SK-N-SH (cell line): ENCODE data around the gene SERPINA6. TPM values are rescaled to one million over a fixed set of nuclear protein-coding genes. Genes with fewer than 3 reads are reported as not detected.

Experiments used
- CTCF ChIA-PET: fragments of 300-600, 350-600 bp; formaldehyde crosslinking; extraction: SDS; loops from one replicate; lab custom pipeline; 2021; lab: Yijun Ruan, JAX
- POLR2A ChIA-PET: fragments of 350-600 bp; sonication (Branson Sonifier 250); formaldehyde crosslinking; extraction: SDS; loops from one replicate; lab custom pipeline; 2020; ENCODE audit warnings: antibody characterized with exemption, inconsistent platforms; lab: Yijun Ruan, JAX
- DNase-seq: peaks from one replicate; pipeline ENCODE4 v3.0.0; 2012
- H2AFZ ChIP-seq: fragments of 200-600 bp; sonication (generic); 2 replicates; pipeline ENCODE4 v1.8.1; 2016; ENCODE audit warnings: antibody characterized with exemption, mild to moderate bottlenecking, low read depth
- H3F3A ChIP-seq: fragments of 200-600 bp; sonication (generic); replicated peaks from 2 replicates; pipeline ENCODE3; 2016; ENCODE audit warnings: antibody characterized with exemption, mild to moderate bottlenecking; ENCODE audit not compliant: insufficient read depth
- H3K27ac ChIP-seq, 2 experiments: fragments of 200-500 bp in 1 of 2; fragments of 200-600 bp in 1 of 2; sonication (Bioruptor generic) in 1 of 2; sonication (generic), shearing (Covaris generic) in 1 of 2; 2 replicates each; pipeline versions ENCODE4 v1.5.1 to v1.6.1; 2014 to 2016; ENCODE audit warnings: low read depth in 2 of 2, inconsistent platforms in 1 of 2, low read length in 1 of 2, mild to moderate bottlenecking in 1 of 2, mixed read lengths in 1 of 2
- H3K27me3 ChIP-seq: fragments of 200-600 bp; sonication (generic), shearing (Covaris generic); 2 replicates; pipeline ENCODE4 v1.6.1; 2016; ENCODE audit warnings: mixed run types; ENCODE audit not compliant: insufficient read depth
- H3K36me3 ChIP-seq, 2 experiments: fragments of 200-500 bp in 1 of 2; fragments of 200-600 bp in 1 of 2; sonication (Bioruptor generic) in 1 of 2; sonication (generic) in 1 of 2; replicated peaks in 1 of 2; 2 replicates each; pipeline versions ENCODE3 to v1.5.1; 2014 to 2016; ENCODE audit warnings: low read length in 1 of 2, mild to moderate bottlenecking in 1 of 2; ENCODE audit not compliant: insufficient read depth in 2 of 2, control insufficient read depth in 1 of 2
- H3K4me1 ChIP-seq, 2 experiments: fragments of 200-500 bp in 1 of 2; fragments of 200-600 bp in 1 of 2; sonication (Bioruptor generic) in 1 of 2; sonication (generic), shearing (Covaris generic) in 1 of 2; 2 replicates each; pipeline versions ENCODE4 v1.5.1 to v1.6.1; 2014 to 2016; ENCODE audit warnings: low read depth in 1 of 2, low read length in 1 of 2, mixed run types in 1 of 2; ENCODE audit not compliant: insufficient read depth in 2 of 2, control insufficient read depth in 1 of 2
- H3K4me2 ChIP-seq: fragments of 200-600 bp; sonication (generic), shearing (Covaris generic); 2 replicates; pipeline ENCODE4 v1.6.1; 2017; ENCODE audit warnings: mixed run types
- H3K4me3 ChIP-seq, 2 experiments: fragments of 200-500 bp in 1 of 2; fragments of 200-600 bp in 1 of 2; sonication (Bioruptor generic) in 1 of 2; sonication (generic), shearing (Covaris generic) in 1 of 2; 2 replicates each; pipeline versions ENCODE4 v1.5.1 to v1.8.1; 2014 to 2016; ENCODE audit warnings: low read depth in 2 of 2, inconsistent platforms in 1 of 2, low read length in 1 of 2, mild to moderate bottlenecking in 1 of 2, mixed read lengths in 1 of 2, moderate library complexity in 1 of 2
- H3K79me2 ChIP-seq: fragments of 200-600 bp; sonication (generic); 2 replicates; pipeline ENCODE4 v1.8.1; 2017; ENCODE audit warnings: mild to moderate bottlenecking; ENCODE audit not compliant: insufficient read depth
- H3K9ac ChIP-seq: fragments of 200-600 bp; sonication (generic); 2 replicates; pipeline ENCODE4 v1.6.1; 2017; ENCODE audit warnings: mixed run types
- H3K9me2 ChIP-seq: fragments of 200-600 bp; sonication (generic); 2 replicates; pipeline ENCODE4 v1.6.1; 2017; ENCODE audit warnings: mixed run types
- H3K9me3 ChIP-seq: fragments of 200-600 bp; sonication (generic); 2 replicates; pipeline ENCODE4 v1.6.1; 2017; ENCODE audit warnings: mixed run types, mild to moderate bottlenecking, moderate library complexity
- H4K20me1 ChIP-seq: fragments of 200-600 bp; sonication (generic); 2 replicates; pipeline ENCODE4 v1.6.1; 2017; ENCODE audit warnings: mild to moderate bottlenecking, mixed run types; ENCODE audit not compliant: insufficient read depth
- EZH2phosphoT487 ChIP-seq: fragments of 200-600 bp; sonication (generic); IDR thresholded peaks from 2 replicates; pipeline ENCODE4 v1.6.1; 2017; ENCODE audit warnings: low read depth, mixed run types, mild to moderate bottlenecking, antibody characterized with exemption, moderate library complexity, borderline replicate concordance
- GATA2 ChIP-seq: sonication (generic); formaldehyde crosslinking; IDR thresholded peaks from 2 replicates; pipeline ENCODE4 v1.5.0; 2020; ENCODE audit warnings: mild to moderate bottlenecking, missing genetic modification reagents
- IRF3 ChIP-seq: fragments of 150-350 bp; IDR thresholded peaks from 2 replicates; pipeline ENCODE4 v1.6.1; 2016; ENCODE audit warnings: mild to moderate bottlenecking, low read depth, low read length
- MXI1 ChIP-seq: IDR thresholded peaks from 2 replicates; pipeline ENCODE4 v1.6.1; 2012; ENCODE audit warnings: mild to moderate bottlenecking, low read depth, low read length, improper control_type of control experiment
- NFIC ChIP-seq: IDR thresholded peaks from 2 replicates; pipeline ENCODE4 v1.4.0; 2012; ENCODE audit warnings: borderline replicate concordance
- SIN3A ChIP-seq: IDR thresholded peaks from 2 replicates; pipeline ENCODE4 v1.6.1; 2012; ENCODE audit warnings: low read depth, mild to moderate bottlenecking, low read length, moderate library complexity, borderline replicate concordance
- ZBTB33 ChIP-seq: IDR thresholded peaks from 2 replicates; pipeline ENCODE4 v1.4.0; 2012; ENCODE audit warnings: low read depth, borderline replicate concordance
- WGBS: methylation state at CpG from one replicate; pipeline ENCODE4 v1.1.6; 2017; ENCODE audit warnings: low lambda C conversion rate; 5-methylcytosine and 5-hydroxymethylcytosine counted together
- polyA plus RNA-seq, 3 experiments: library from polyadenylated mRNA; depleted of rRNA; stranded (reverse); fragments of >200 nt; gene quantifications; 2 replicates each; pipeline ENCODE4 v1.2.3, GENCODE V29; 2012

SERPINA6 gene
- polyA plus RNA-seq, 1 of the 3 experiments (the other 2 are of a cell fraction), result 0.46 TPM

GRCh38 chr14:94364964-94365363 is 41.8 kb upstream of the SERPINA6 start:
- Histone ChIP-seq H3K9me2 (no peaks in the 10 kb centered on the region), H3K27me3 (no peaks in the 10 kb centered on the region), H3K9me3 (no peaks in the 10 kb centered on the region), H3K36me3 (no peaks in the 10 kb centered on the region), H2AFZ (no peak overlapping the region), H3K4me1 (no peaks in the 10 kb centered on the region), H3K4me3 (no peak overlapping the region), H4K20me1 (no peaks in the 10 kb centered on the region), H3K79me2 (no peaks in the 10 kb centered on the region), H3K4me2 (no peak overlapping the region), H3F3A (no peaks in the 10 kb centered on the region), H3K9ac (no peak overlapping the region), H3K27ac (no peak overlapping the region)
- WGBS, result 63% methylated on average over 3 of the region's 5 CpGs
- TF ChIP-seq NFIC (no peak), EZH2phosphoT487 (no peak), IRF3 (no peak)
- ChIA-PET POLR2A (no interaction called here), CTCF (no interaction called here)
- no peak for DNase-seq

- CTCF ChIA-PET, result no interaction called here
- H3K79me2 ChIP-seq, result no peaks in the 10 kb centered on the region
- WGBS, result 86% methylated on average over 2 of the region's 3 CpGs
Measured at GRCh38 chr14:94364037-94364436, 40.9 kb upstream of the SERPINA6 start.

More at GRCh38 chr14:94364037-94364436, 40.9 kb upstream of the SERPINA6 start:
- POLR2A ChIA-PET, result no interaction called here
- Histone ChIP-seq H3K4me3 (no peak overlapping the region), H3K9ac (no peak overlapping the region), H3K27ac (no peak overlapping the region), H4K20me1 (no peaks in the 10 kb centered on the region), H3K4me1 (no peaks in the 10 kb centered on the region), H2AFZ (no peak overlapping the region), H3F3A (no peaks in the 10 kb centered on the region), H3K9me3 (no peaks in the 10 kb centered on the region), H3K4me2 (no peak overlapping the region), H3K9me2 (no peaks in the 10 kb centered on the region), H3K27me3 (no peaks in the 10 kb centered on the region), H3K36me3 (no peaks in the 10 kb centered on the region)
- no peak for DNase-seq
- TF ChIP-seq SIN3A (no peak), GATA2 (CRISPR knock-in tag) (no peak), MXI1 (no peak), ZBTB33 (no peak)
